Measurements from ENCODE around the gene DIS3.

GRCh38 chr13:72820156-72820897 is 38.6 kb upstream of the DIS3 start:
- TF ChIP-seq POLR2A (IDR thresholded peaks at IDR 0.05) (no peak), CTCF (IDR thresholded peaks at IDR 0.05) (no peak), POLR2AphosphoS5 (IDR thresholded peaks at IDR 0.05) (no peak)

Measured in transverse colon (tissue), 4 donors.